ENCODE results near the gene ADARB1.

ADARB1 gene

GRCh38 chr21:45157932-45158331, 83.6 kb downstream of the ADARB1 start:
- no peak for DNase-seq

GRCh38 chr21:45158491-45159423, 84.4 kb downstream of the ADARB1 start:
- no peak for DNase-seq

GRCh38 chr21:45160198-45160597, 85.8 kb downstream of the ADARB1 start:
- DNase-seq: no peak

GRCh38 chr21:45161038-45161945, 86.9 kb downstream of the ADARB1 start:
- no peak for DNase-seq

- DNase-seq: no peak
These were observed 87.7 kb downstream of the ADARB1 start for GRCh38 chr21:45162115-45162514.

GRCh38 chr21:45162809-45163208, 88.4 kb downstream of the ADARB1 start:
- DNase-seq: no peak

GRCh38 chr21:45163413-45164123, 89.2 kb downstream of the ADARB1 start:
- no peak for DNase-seq

GRCh38 chr21:45164124-45164511, 89.7 kb downstream of the ADARB1 start:
- DNase-seq: no peak

- no peak for DNase-seq
These were observed 90.5 kb downstream of the ADARB1 start for GRCh38 chr21:45164838-45165237.

- DNase-seq: no peak
These were observed 92.6 kb downstream of the ADARB1 start for GRCh38 chr21:45166931-45167330.

GRCh38 chr21:45167796-45168222, 93.4 kb downstream of the ADARB1 start:
- DNase-seq: no peak

GRCh38 chr21:45168522-45168921, 94.1 kb downstream of the ADARB1 start:
- DNase-seq: no peak

- no peak for DNase-seq
These were observed 94.6 kb downstream of the ADARB1 start for GRCh38 chr21:45169001-45169400.

- no peak for DNase-seq
These were observed 95.3 kb downstream of the ADARB1 start for GRCh38 chr21:45169682-45170081.

GRCh38 chr21:45170987-45171386, 96.6 kb downstream of the ADARB1 start:
- no peak for DNase-seq

GRCh38 chr21:45172420-45172819, 98.0 kb downstream of the ADARB1 start:
- DNase-seq: no peak

GRCh38 chr21:45175326-45176095, 101.1 kb downstream of the ADARB1 start:
- no peak for DNase-seq

GRCh38 chr21:45176141-45176540, 101.8 kb downstream of the ADARB1 start:
- no peak for DNase-seq

- DNase-seq: no peak
These were observed 102.7 kb downstream of the ADARB1 start for GRCh38 chr21:45177039-45177438.

- DNase-seq: no peak
These were observed 103.8 kb downstream of the ADARB1 start for GRCh38 chr21:45178070-45178608.

GRCh38 chr21:45178971-45179370, 104.6 kb downstream of the ADARB1 start:
- DNase-seq: no peak

Measured in NCI-H1092 treated with DMSO at 0.1 percent for 48 hours (cell line).